Panc1 (cell line): ENCODE data around the gene TMEM123. TPM values are rescaled to one million over a fixed set of nuclear protein-coding genes. Genes with fewer than 3 reads are reported as not detected.

Source experiments
- ATAC-seq: fragments of 200-7000 bp; cut with Tn5 transposase; 2 replicates; pipeline ENCODE4 v1.9.1; 2020; ENCODE audit warnings: mild to moderate bottlenecking, moderate library complexity
- BruUV-seq: library from RNA; stranded (reverse); fragments of 400-500 nt; replicated peaks from 2 replicates; lab custom pipeline; 2021; lab: Mats Ljungman, UMichigan
- CTCF ChIA-PET: fragments of 300-600 bp; sonication (Branson Sonifier 250); formaldehyde crosslinking; loops from one replicate; lab custom pipeline; 2022; ENCODE audit warnings: antibody characterized with exemption; lab: Charles Lee
- POLR2A ChIA-PET: fragments of 300-600 bp; sonication (Branson Sonifier 250); formaldehyde crosslinking; loops from one replicate; lab custom pipeline; 2022; ENCODE audit warnings: antibody characterized with exemption; lab: Charles Lee
- DNase-seq: peaks from one replicate; pipeline ENCODE4 v3.0.0-alpha.2; 2010; ENCODE audit warnings: low read depth, low spot score
- H3K27ac ChIP-seq: 2 replicates; pipeline ENCODE4 v1.5.1; 2011; ENCODE audit warnings: mild to moderate bottlenecking, low read length, inconsistent platforms
- H3K27me3 ChIP-seq: fragments of 200-500 bp; sonication (Bioruptor generic); 2 replicates; pipeline ENCODE4 v1.6.0; 2014; ENCODE audit warnings: low read length, inconsistent platforms; ENCODE audit not compliant: control insufficient read depth, insufficient read depth
- H3K36me3 ChIP-seq: fragments of 200-500 bp; sonication (Bioruptor generic); 2 replicates; pipeline ENCODE4 v1.5.1; 2014; ENCODE audit warnings: inconsistent platforms, mild to moderate bottlenecking, low read length, moderate library complexity; ENCODE audit not compliant: control insufficient read depth, insufficient read depth
- H3K4me1 ChIP-seq: 2 replicates; pipeline ENCODE4 v1.5.1; 2011; ENCODE audit warnings: inconsistent platforms, mild to moderate bottlenecking, low read length, moderate library complexity; ENCODE audit not compliant: control insufficient read depth, insufficient read depth
- H3K4me3 ChIP-seq, 2 experiments: 2 replicates each; pipeline ENCODE4 v1.5.1; 2011 to 2012; ENCODE audit warnings: low read depth in 2 of 2, low read length in 2 of 2, mild to moderate bottlenecking in 2 of 2, inconsistent platforms in 1 of 2, moderate library complexity in 1 of 2
- H3K9me3 ChIP-seq: fragments of 200-500 bp; sonication (Bioruptor generic); 2 replicates; pipeline ENCODE4 v1.5.1; 2014; ENCODE audit warnings: low read depth, mild to moderate bottlenecking, inconsistent platforms, low read length, moderate library complexity; ENCODE audit not compliant: control insufficient read depth, insufficient read depth
- POLR2AphosphoS5 ChIP-seq: IDR thresholded peaks from 2 replicates; pipeline ENCODE4 v1.6.1; 2012; ENCODE audit warnings: mild to moderate bottlenecking, low read depth, low read length, moderate library complexity
- SIN3A ChIP-seq: IDR thresholded peaks from 2 replicates; pipeline ENCODE4 v1.6.1; 2012; ENCODE audit warnings: low read depth, mild to moderate bottlenecking, low read length, moderate library complexity, borderline replicate concordance; ENCODE audit not compliant: insufficient read depth
- TCF7L2 ChIP-seq: IDR thresholded peaks from 2 replicates; pipeline ENCODE4 v1.6.1; 2011; ENCODE audit warnings: mild to moderate bottlenecking, low read depth, low read length, inconsistent platforms
- in situ Hi-C: cut with HindIII; loops from 2 replicates; pipeline ENCODE4 v1.10.0; 2016; ENCODE audit warnings: low sequenced_read_pairs, low pct_unique_long_range_greater_than_20kb
- intact Hi-C: fragments of 100-400 bp; cut with micrococcal nuclease; formaldehyde crosslinking; loops from one replicate; pipeline ENCODE4 v1.10.0; 2022; ENCODE audit not compliant: unreplicated experiment
- total RNA-seq: library from RNA; stranded (reverse); gene quantifications from one replicate; pipeline ENCODE4 v1.2.1, GENCODE V29; 2021; ENCODE audit not compliant: unreplicated experiment
- TF ChIP-seq, protein P1 (sequence below): fragments of 450-650 bp; IDR thresholded peaks from 2 replicates; pipeline ENCODE4 v1.5.1; 2017; ENCODE audit warnings: mild to moderate bottlenecking
- TF ChIP-seq, protein P2 (sequence below), 2 experiments: IDR thresholded peaks; 2 replicates each; pipeline ENCODE4 v1.6.1; 2011 to 2012; ENCODE audit warnings: low read depth in 2 of 2, control low read depth in 1 of 2, low read length in 1 of 2, mild to moderate bottlenecking in 1 of 2, moderate library complexity in 1 of 2; ENCODE audit not compliant: insufficient read depth in 1 of 2

TMEM123 gene
- total RNA-seq, 1 experiment from 2014 or later, result 383 TPM

DNA sequence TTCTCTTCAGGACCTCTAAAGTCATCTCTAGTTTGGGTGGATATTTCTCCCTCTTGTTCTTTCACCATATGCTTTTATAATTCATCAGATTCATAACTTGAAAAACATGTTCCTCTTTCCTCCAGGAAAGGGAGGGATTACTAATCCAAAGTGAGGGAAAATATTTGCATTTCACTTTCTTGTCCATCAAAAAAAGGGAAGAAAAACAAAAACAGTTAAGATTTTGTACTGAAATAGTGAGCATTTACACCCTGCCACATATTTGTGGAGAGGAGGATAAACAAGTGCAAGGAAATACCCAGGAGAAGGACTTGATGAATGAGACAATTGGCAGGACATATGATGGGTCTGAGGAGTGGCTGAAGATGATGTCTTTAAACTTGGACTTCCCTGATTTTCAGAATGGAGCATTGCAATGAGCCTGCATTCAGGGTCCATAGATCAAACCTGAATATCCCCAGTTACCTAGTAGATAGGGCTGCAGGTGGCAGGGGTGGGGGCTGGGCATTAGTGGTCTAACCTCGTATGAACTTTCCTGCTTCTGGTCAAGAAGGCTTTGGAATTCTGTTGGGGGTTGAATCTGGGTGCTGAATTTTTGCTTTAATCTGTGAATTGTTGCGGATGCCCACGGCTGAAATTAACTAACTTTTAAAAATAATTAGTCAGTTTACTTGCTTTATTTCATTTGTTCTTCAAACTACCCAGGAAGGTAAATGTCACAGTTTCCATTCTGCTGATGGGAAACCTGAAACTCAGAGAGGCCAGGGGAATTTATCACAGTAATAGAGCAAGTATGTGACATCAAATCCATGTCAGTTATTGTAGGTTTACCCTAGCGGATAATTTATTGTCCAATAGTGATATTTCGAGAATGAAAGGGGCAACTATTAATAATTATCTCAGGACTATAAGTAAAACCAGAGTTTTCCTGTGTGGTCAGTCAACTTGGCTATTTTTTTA, 36.9 kb upstream of the TMEM123 start:
- no peaks in the 10 kb centered on the region for H3K9me3 ChIP-seq
- H3K4me3 ChIP-seq, result no peak overlapping the region
- in situ Hi-C loops, result no loop called here
- intact Hi-C loops, result loop anchor here (5.0 kb wide), 1 partner anchor 202 kb away; no protein-coding TSS in a partner anchor
- ChIA-PET CTCF (no interaction called here), POLR2A (no interaction called here)
- peaks cover 18% of the 10 kb centered on the region for H3K4me1 ChIP-seq
- H3K27ac ChIP-seq, result peak overlapping the region; percentile 15; the same call in 1 of the 2 replicates
- no peaks in the 10 kb centered on the region for H3K36me3 ChIP-seq
- no peaks in the 10 kb centered on the region for H3K27me3 ChIP-seq
- TF ChIP-seq POLR2AphosphoS5 (no peak), SIN3A (no peak), TCF7L2 (no peak)
- no peak for ATAC-seq
- DNase-seq, result no peak
- BruUV-seq, result no TSS peak

DNA sequence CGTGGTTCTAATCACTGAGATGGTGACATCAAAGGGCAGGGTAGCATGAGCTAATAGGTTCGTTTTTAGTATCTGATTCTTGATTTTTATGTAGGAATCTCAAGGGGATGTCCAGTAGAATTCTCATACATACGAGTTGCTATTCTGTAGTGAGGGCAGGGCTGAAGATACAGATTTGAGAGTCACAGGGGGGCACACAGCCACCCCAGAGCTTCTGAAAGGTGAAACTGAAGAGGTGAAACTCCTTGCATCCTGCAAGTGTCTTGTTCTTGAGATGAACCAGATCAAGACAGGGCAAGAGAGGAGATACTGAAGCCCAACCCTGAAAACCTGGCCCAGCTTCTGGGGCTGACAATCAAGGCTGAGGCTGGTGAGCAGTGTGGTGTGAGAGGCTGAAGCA, 35.6 kb upstream of the TMEM123 start:
- intact Hi-C loops, result no loop called here
- Histone ChIP-seq H3K4me3 (no peak overlapping the region), H3K27me3 (no peaks in the 10 kb centered on the region), H3K9me3 (no peaks in the 10 kb centered on the region), H3K27ac (no peak overlapping the region; the same call in 1 of the 2 replicates), H3K4me1 (peaks cover 5% of the 10 kb centered on the region), H3K36me3 (no peaks in the 10 kb centered on the region)
- DNase-seq (no peak), ATAC-seq (no peak)
- POLR2A ChIA-PET, result no interaction called here
- TF ChIP-seq, protein P1, sequence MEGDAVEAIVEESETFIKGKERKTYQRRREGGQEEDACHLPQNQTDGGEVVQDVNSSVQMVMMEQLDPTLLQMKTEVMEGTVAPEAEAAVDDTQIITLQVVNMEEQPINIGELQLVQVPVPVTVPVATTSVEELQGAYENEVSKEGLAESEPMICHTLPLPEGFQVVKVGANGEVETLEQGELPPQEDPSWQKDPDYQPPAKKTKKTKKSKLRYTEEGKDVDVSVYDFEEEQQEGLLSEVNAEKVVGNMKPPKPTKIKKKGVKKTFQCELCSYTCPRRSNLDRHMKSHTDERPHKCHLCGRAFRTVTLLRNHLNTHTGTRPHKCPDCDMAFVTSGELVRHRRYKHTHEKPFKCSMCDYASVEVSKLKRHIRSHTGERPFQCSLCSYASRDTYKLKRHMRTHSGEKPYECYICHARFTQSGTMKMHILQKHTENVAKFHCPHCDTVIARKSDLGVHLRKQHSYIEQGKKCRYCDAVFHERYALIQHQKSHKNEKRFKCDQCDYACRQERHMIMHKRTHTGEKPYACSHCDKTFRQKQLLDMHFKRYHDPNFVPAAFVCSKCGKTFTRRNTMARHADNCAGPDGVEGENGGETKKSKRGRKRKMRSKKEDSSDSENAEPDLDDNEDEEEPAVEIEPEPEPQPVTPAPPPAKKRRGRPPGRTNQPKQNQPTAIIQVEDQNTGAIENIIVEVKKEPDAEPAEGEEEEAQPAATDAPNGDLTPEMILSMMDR, result no peak
- TF ChIP-seq, protein P2, sequence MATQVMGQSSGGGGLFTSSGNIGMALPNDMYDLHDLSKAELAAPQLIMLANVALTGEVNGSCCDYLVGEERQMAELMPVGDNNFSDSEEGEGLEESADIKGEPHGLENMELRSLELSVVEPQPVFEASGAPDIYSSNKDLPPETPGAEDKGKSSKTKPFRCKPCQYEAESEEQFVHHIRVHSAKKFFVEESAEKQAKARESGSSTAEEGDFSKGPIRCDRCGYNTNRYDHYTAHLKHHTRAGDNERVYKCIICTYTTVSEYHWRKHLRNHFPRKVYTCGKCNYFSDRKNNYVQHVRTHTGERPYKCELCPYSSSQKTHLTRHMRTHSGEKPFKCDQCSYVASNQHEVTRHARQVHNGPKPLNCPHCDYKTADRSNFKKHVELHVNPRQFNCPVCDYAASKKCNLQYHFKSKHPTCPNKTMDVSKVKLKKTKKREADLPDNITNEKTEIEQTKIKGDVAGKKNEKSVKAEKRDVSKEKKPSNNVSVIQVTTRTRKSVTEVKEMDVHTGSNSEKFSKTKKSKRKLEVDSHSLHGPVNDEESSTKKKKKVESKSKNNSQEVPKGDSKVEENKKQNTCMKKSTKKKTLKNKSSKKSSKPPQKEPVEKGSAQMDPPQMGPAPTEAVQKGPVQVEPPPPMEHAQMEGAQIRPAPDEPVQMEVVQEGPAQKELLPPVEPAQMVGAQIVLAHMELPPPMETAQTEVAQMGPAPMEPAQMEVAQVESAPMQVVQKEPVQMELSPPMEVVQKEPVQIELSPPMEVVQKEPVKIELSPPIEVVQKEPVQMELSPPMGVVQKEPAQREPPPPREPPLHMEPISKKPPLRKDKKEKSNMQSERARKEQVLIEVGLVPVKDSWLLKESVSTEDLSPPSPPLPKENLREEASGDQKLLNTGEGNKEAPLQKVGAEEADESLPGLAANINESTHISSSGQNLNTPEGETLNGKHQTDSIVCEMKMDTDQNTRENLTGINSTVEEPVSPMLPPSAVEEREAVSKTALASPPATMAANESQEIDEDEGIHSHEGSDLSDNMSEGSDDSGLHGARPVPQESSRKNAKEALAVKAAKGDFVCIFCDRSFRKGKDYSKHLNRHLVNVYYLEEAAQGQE (IDR thresholded peaks at IDR 0.05; ENCODE audit: insufficient read depth in 1 of 2, low read depth in 2 of 2, low read length in 1 of 2), result no peak
- TF ChIP-seq TCF7L2 (no peak), SIN3A (no peak), POLR2AphosphoS5 (no peak)
- CTCF ChIA-PET, result no interaction called here
- in situ Hi-C loops, result no loop called here
- BruUV-seq, result no TSS peak
